Measurements from ENCODE around the gene ZNF514. TPM values are rescaled to one million over a fixed set of nuclear protein-coding genes. Genes with fewer than 3 reads are reported as not detected.

ZNF514 gene
- total RNA-seq, 1 experiment from 2014 or later: 8.5 TPM

DNA sequence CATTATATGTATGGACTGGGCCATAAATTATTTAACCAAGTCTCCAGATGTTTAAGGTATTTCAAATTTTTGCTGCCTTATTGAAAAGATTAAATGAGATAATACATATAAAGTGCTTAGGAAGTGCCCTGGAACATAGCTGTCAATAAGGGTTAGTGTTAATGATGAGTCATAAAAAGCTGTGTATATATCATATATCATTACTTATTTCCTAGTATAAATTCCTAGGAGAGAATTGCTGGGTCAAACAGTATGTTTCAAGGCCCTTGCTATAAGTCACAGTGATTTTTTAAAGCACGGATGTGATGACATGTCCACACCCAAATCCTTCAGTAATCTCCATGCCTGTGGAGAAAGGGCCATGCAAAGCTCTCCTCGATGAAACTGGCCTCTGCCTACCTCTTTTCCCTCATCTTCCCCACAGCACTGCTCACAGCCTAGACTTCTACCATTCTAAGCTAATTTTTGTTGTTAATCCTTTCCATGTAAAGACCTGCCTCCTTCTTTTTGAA is 14.4 kb upstream of the ZNF514 start:
- intact Hi-C loops (cut with micrococcal nuclease): no loop called here
- Histone ChIP-seq H3K9me3 (ENCODE audit: control insufficient read depth in 1 of 2, insufficient read depth in 1 of 2, low read depth in 1 of 2, low read length in 2 of 2) (no peaks in the 10 kb centered on the region), H3K9ac (ENCODE audit: low read length) (no peak overlapping the region), H3K36me3 (ENCODE audit: control insufficient read depth in 1 of 2, insufficient read depth in 2 of 2, low read length in 2 of 2) (no peaks in the 10 kb centered on the region), H3K4me1 (ENCODE audit: control insufficient read depth in 1 of 2, insufficient read depth in 2 of 2, low read length in 2 of 2) (no peaks in the 10 kb centered on the region), H3K4me3 (replicated peaks in 1 of 2; ENCODE audit: low read depth in 1 of 2, low read length in 2 of 2) (no peak overlapping the region), H3K4me2 (ENCODE audit: low read length) (no peak overlapping the region), H3K9me2 (ENCODE audit: insufficient read depth) (no peaks in the 10 kb centered on the region), H3K79me2 (ENCODE audit: insufficient read depth, low read length) (no peaks in the 10 kb centered on the region), H3K27ac (ENCODE audit: low read depth, low read length) (no peak overlapping the region), H3K27me3 (ENCODE audit: insufficient read depth, low read length) (no peaks in the 10 kb centered on the region), H2AFZ (ENCODE audit: low read depth, low read length, poor library complexity, severe bottlenecking) (no peak overlapping the region), H4K20me1 (ENCODE audit: insufficient read depth) (no peaks in the 10 kb centered on the region)
- ChIA-PET RAD21 (ENCODE audit: low non-redundant PET in 1 of 2, low total read pairs in 2 of 2, uncharacterized antibody in 2 of 2, unreplicated experiment in 2 of 2) (no interaction called here), POLR2A (no interaction called here), CTCF (no interaction called here)
- DNase-seq (ENCODE audit: low read depth, low spot score) (no peak), ATAC-seq (no peak)
- TF ChIP-seq RAD21 (IDR thresholded peaks at IDR 0.05; ENCODE audit: low read depth) (no peak), SP1 (IDR thresholded peaks at IDR 0.05; ENCODE audit: low read depth) (no peak), TCF7L2 (IDR thresholded peaks at IDR 0.05; ENCODE audit: borderline replicate concordance, extremely low read depth, insufficient read depth, insufficient read length) (no peak), FOSL1 (IDR thresholded peaks at IDR 0.05; ENCODE audit: low read depth) (no peak), ZFX (IDR thresholded peaks at IDR 0.05) (no peak), CEBPB (IDR thresholded peaks at IDR 0.05; ENCODE audit: low read depth) (no peak), YY1 (IDR thresholded peaks at IDR 0.05; ENCODE audit: extremely low read depth, insufficient replicate concordance, low read depth, low read length) (no peak)
- TF ChIP-seq, protein P1, sequence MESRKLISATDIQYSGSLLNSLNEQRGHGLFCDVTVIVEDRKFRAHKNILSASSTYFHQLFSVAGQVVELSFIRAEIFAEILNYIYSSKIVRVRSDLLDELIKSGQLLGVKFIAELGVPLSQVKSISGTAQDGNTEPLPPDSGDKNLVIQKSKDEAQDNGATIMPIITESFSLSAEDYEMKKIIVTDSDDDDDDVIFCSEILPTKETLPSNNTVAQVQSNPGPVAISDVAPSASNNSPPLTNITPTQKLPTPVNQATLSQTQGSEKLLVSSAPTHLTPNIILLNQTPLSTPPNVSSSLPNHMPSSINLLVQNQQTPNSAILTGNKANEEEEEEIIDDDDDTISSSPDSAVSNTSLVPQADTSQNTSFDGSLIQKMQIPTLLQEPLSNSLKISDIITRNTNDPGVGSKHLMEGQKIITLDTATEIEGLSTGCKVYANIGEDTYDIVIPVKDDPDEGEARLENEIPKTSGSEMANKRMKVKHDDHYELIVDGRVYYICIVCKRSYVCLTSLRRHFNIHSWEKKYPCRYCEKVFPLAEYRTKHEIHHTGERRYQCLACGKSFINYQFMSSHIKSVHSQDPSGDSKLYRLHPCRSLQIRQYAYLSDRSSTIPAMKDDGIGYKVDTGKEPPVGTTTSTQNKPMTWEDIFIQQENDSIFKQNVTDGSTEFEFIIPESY (IDR thresholded peaks at IDR 0.05; ENCODE audit: extremely low read depth, insufficient replicate concordance, low read length): no peak
- TF ChIP-seq, protein P2, sequence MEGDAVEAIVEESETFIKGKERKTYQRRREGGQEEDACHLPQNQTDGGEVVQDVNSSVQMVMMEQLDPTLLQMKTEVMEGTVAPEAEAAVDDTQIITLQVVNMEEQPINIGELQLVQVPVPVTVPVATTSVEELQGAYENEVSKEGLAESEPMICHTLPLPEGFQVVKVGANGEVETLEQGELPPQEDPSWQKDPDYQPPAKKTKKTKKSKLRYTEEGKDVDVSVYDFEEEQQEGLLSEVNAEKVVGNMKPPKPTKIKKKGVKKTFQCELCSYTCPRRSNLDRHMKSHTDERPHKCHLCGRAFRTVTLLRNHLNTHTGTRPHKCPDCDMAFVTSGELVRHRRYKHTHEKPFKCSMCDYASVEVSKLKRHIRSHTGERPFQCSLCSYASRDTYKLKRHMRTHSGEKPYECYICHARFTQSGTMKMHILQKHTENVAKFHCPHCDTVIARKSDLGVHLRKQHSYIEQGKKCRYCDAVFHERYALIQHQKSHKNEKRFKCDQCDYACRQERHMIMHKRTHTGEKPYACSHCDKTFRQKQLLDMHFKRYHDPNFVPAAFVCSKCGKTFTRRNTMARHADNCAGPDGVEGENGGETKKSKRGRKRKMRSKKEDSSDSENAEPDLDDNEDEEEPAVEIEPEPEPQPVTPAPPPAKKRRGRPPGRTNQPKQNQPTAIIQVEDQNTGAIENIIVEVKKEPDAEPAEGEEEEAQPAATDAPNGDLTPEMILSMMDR (IDR thresholded peaks at IDR 0.05 in 2 of 3, conservative IDR thresholded peaks at IDR 0.05 in 1 of 3; ENCODE audit: borderline replicate concordance in 1 of 3, insufficient read depth in 1 of 3, low read depth in 2 of 3, low read length in 2 of 3): no peak
- BruUV-seq (replicated peaks): no TSS peak

All from HCT116 (cell line).